Ovary (tissue), 3 donors: ENCODE results near the gene CTNNA3.

Experiments used
- EP300 ChIP-seq: sonication (generic); formaldehyde crosslinking; IDR thresholded peaks from one replicate; pipeline ENCODE4 v1.6.1; 2017; ENCODE audit warnings: antibody characterized with exemption
- POLR2A ChIP-seq: fragments of 450-650 bp; IDR thresholded peaks from one replicate; pipeline ENCODE4 v1.6.1; 2017; ENCODE audit warnings: antibody characterized with exemption, mild to moderate bottlenecking, moderate library complexity
- TF ChIP-seq, protein P1 (sequence below), 3 donors: fragments of 450-650 bp in 2 of 3; fragments of 200-600 bp in 1 of 3; IDR thresholded peaks; one replicate each; pipeline versions ENCODE4 v1.5.1 to v1.8.0; 2016 to 2022; ENCODE audit warnings: antibody characterized with exemption in 3 of 3, mild to moderate bottlenecking in 1 of 3
- donor health status: DM: no; HTN: no; CAD: no.

GRCh38 chr10:66837990-66838389 is 858.0 kb downstream of the CTNNA3 start:
- TF ChIP-seq, protein P1, sequence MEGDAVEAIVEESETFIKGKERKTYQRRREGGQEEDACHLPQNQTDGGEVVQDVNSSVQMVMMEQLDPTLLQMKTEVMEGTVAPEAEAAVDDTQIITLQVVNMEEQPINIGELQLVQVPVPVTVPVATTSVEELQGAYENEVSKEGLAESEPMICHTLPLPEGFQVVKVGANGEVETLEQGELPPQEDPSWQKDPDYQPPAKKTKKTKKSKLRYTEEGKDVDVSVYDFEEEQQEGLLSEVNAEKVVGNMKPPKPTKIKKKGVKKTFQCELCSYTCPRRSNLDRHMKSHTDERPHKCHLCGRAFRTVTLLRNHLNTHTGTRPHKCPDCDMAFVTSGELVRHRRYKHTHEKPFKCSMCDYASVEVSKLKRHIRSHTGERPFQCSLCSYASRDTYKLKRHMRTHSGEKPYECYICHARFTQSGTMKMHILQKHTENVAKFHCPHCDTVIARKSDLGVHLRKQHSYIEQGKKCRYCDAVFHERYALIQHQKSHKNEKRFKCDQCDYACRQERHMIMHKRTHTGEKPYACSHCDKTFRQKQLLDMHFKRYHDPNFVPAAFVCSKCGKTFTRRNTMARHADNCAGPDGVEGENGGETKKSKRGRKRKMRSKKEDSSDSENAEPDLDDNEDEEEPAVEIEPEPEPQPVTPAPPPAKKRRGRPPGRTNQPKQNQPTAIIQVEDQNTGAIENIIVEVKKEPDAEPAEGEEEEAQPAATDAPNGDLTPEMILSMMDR (IDR thresholded peaks at IDR 0.05) = no peak
- TF ChIP-seq POLR2A (no peak), EP300 (no peak)
